Lower leg skin (tissue), 4 donors: ENCODE measurements around the gene MAP1LC3B. TPM values are rescaled to one million over a fixed set of nuclear protein-coding genes. Genes with fewer than 3 reads are reported as not detected.

ENCODE experiments used
- DNase-seq, 2 donors: peaks; one replicate each; pipeline ENCODE4 v3.0.0-alpha.2; 2019; ENCODE audit warnings: low spot score in 2 of 2
- H3K4me3 ChIP-seq: fragments of 200-600 bp; sonication (generic); 2 replicates; pipeline ENCODE4 v1.5.1; 2017; ENCODE audit warnings: mild to moderate bottlenecking, low read depth; ENCODE audit not compliant: poor library complexity, severe bottlenecking
- CTCF ChIP-seq, 3 donors: fragments of 450-650 bp; IDR thresholded peaks; one replicate each; pipeline ENCODE4 v1.5.1; 2016; ENCODE audit warnings: antibody characterized with exemption in 3 of 3, mild to moderate bottlenecking in 3 of 3, moderate library complexity in 2 of 3
- POLR2A ChIP-seq, 2 donors: fragments of 450-650 bp; IDR thresholded peaks; one replicate each; pipeline ENCODE4 v1.6.1; 2016 to 2017; ENCODE audit warnings: antibody characterized with exemption in 2 of 2, mild to moderate bottlenecking in 1 of 2, moderate library complexity in 1 of 2
- WGBS, 2 donors: methylation state at CpG; one replicate each; pipeline ENCODE4 v1.1.5; 2018; 5-methylcytosine and 5-hydroxymethylcytosine counted together
- intact Hi-C: fragments of 100-400 bp; cut with DNase I; formaldehyde crosslinking; loops from one replicate; pipeline ENCODE4 v1.15.0; 2023; ENCODE audit warnings: low total_unique reads
- total RNA-seq, 4 donors: library from RNA; depleted of rRNA; stranded (reverse); fragments of >200 nt; gene quantifications; one replicate each; pipeline ENCODE4 v1.1.0, GENCODE V29; 2016

MAP1LC3B gene
- total RNA-seq, 4 donors from 2014 or later: 73.8 to 76.4 (median 74.5) TPM

GRCh38 chr16:87451563-87452210 lies 59.6 kb downstream of the MAP1LC3B start:
- TF ChIP-seq POLR2A (IDR thresholded peaks at IDR 0.05): no peak
- no peak for TF ChIP-seq CTCF (IDR thresholded peaks at IDR 0.05)
- 87 to 90% methylated on average over 18 of the region's 18 CpGs for WGBS, 2 donors
- no peak for DNase-seq
- H3K4me3 ChIP-seq: no peak overlapping the region
- intact Hi-C loops: no loop called here

- DNase-seq: no peak
- H3K4me3 ChIP-seq: no peak overlapping the region
- no peak for TF ChIP-seq CTCF (IDR thresholded peaks at IDR 0.05)
- TF ChIP-seq POLR2A (IDR thresholded peaks at IDR 0.05): no peak
- WGBS, 2 donors: 85% methylated on average over 14 of the region's 14 CpGs
- intact Hi-C loops: no loop called here
Measured at GRCh38 chr16:87453326-87453725, 61.2 kb downstream of the MAP1LC3B start.

Other genes with a start within 250 kb of the MAP1LC3B start
- 1 to 10 TPM; 1.4 to 2.5 (median 1.9) TPM for gene C16orf95, start 74.9 kb upstream of the MAP1LC3B start, total RNA-seq
- 100 to 1,000 TPM in 2 of 4 donors, 10 to 100 TPM in 2; 64.3 to 127 (median 84.1) TPM for gene FBXO31, start 8.6 kb upstream of the MAP1LC3B start, total RNA-seq
- 10 to 100 TPM; 13.7 to 25.4 (median 23.6) TPM for gene ZCCHC14, start 100.7 kb downstream of the MAP1LC3B start, total RNA-seq
- gene JPH3, start 210.2 kb downstream of the MAP1LC3B start, total RNA-seq: not detected